ENCODE measurements around the gene ARL13B.

DNA sequence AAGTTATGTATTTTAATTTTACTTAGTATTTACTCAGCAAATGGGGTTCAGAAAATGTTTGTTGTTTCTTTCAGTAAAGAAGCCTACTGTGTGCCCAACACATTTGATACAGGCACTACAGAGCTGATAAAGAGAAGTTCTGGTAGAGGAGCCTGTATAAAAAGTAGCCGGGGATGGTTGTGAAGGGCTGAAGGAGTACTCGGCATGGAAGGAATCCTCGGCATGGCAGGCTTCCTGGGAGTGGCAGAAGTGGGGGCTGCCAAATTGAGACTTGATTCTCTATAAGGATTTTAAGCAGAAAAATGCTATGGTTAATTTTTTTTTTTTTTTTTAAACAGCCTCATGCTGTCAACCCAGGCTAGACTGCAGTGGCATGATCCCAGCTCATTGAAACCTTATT is 9.3 kb downstream of the ARL13B start:
- no peak for TF ChIP-seq EZH2 (IDR thresholded peaks at IDR 0.05; ENCODE audit: borderline replicate concordance, insufficient read depth, low read depth, low read length, poor library complexity, severe bottlenecking)
- TF ChIP-seq, protein P1, sequence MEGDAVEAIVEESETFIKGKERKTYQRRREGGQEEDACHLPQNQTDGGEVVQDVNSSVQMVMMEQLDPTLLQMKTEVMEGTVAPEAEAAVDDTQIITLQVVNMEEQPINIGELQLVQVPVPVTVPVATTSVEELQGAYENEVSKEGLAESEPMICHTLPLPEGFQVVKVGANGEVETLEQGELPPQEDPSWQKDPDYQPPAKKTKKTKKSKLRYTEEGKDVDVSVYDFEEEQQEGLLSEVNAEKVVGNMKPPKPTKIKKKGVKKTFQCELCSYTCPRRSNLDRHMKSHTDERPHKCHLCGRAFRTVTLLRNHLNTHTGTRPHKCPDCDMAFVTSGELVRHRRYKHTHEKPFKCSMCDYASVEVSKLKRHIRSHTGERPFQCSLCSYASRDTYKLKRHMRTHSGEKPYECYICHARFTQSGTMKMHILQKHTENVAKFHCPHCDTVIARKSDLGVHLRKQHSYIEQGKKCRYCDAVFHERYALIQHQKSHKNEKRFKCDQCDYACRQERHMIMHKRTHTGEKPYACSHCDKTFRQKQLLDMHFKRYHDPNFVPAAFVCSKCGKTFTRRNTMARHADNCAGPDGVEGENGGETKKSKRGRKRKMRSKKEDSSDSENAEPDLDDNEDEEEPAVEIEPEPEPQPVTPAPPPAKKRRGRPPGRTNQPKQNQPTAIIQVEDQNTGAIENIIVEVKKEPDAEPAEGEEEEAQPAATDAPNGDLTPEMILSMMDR (IDR thresholded peaks at IDR 0.05) = no peak
